Osteoblast (primary cell): ENCODE results near the gene SDC3. TPM values are rescaled to one million over a fixed set of nuclear protein-coding genes. Genes with fewer than 3 reads are reported as not detected.
"Not testable (repeated sequence)": the region's sequence is repeated elsewhere in the genome, so short reads cannot be mapped to it uniquely, and the experiment has no call there.

Experiments
- DNase-seq: peaks from one replicate; pipeline ENCODE4 v3.0.0; 2011; ENCODE audit warnings: low spot score, mixed read lengths; ENCODE audit not compliant: insufficient read length; ENCODE audit errors: missing footprints
- H2AFZ ChIP-seq: 2 replicates; pipeline ENCODE4 v1.6.0; 2011; ENCODE audit warnings: mild to moderate bottlenecking, low read length
- H3K27ac ChIP-seq: 2 replicates; pipeline ENCODE4 v1.5.1; 2011; ENCODE audit warnings: mild to moderate bottlenecking, low read depth, low read length, moderate library complexity
- H3K27me3 ChIP-seq: 2 replicates; pipeline ENCODE4 v1.6.0; 2012; ENCODE audit warnings: mild to moderate bottlenecking, control low read depth, inconsistent platforms, low read length, moderate library complexity; ENCODE audit not compliant: insufficient read depth
- H3K36me3 ChIP-seq: 2 replicates; pipeline ENCODE4 v1.5.1; 2011; ENCODE audit warnings: mild to moderate bottlenecking, low read length, control low read depth, moderate library complexity; ENCODE audit not compliant: insufficient read depth
- H3K4me1 ChIP-seq: 2 replicates; pipeline ENCODE4 v1.5.1; 2011; ENCODE audit warnings: mild to moderate bottlenecking, low read length, control low read depth, moderate library complexity; ENCODE audit not compliant: insufficient read depth
- H3K4me2 ChIP-seq: 2 replicates; pipeline ENCODE4 v1.6.0; 2011; ENCODE audit warnings: mild to moderate bottlenecking, low read length; ENCODE audit not compliant: insufficient read depth
- H3K4me3 ChIP-seq: fragments of 200-600 bp; sonication (generic); 3 replicates; pipeline ENCODE4 v1.5.1; 2012; ENCODE audit warnings: mild to moderate bottlenecking, low read length, inconsistent platforms; ENCODE audit not compliant: insufficient read depth
- H3K79me2 ChIP-seq: 2 replicates; pipeline ENCODE4 v1.6.0; 2012; ENCODE audit warnings: mild to moderate bottlenecking, low read length, control low read depth, inconsistent platforms; ENCODE audit not compliant: insufficient read depth
- H3K9me3 ChIP-seq: 2 replicates; pipeline ENCODE4 v1.5.1; 2011; ENCODE audit warnings: low read depth, low read length, control low read depth
- H4K20me1 ChIP-seq: 2 replicates; pipeline ENCODE4 v1.6.0; 2012; ENCODE audit warnings: mild to moderate bottlenecking, low read length, control low read depth; ENCODE audit not compliant: insufficient read depth
- total RNA-seq: library from RNA; depleted of rRNA; stranded (reverse); fragments of >200 nt; gene quantifications from 2 replicates; pipeline ENCODE4 v1.2.3, GENCODE V29; 2012
- TF ChIP-seq, protein P1 (sequence below): IDR thresholded peaks from 2 replicates; pipeline ENCODE4 v1.5.1; 2011; ENCODE audit warnings: mild to moderate bottlenecking, low read depth, low read length, moderate library complexity; ENCODE audit errors: extremely low read depth

SDC3 gene
- total RNA-seq, 1 donor, result 39.8 TPM

DNA sequence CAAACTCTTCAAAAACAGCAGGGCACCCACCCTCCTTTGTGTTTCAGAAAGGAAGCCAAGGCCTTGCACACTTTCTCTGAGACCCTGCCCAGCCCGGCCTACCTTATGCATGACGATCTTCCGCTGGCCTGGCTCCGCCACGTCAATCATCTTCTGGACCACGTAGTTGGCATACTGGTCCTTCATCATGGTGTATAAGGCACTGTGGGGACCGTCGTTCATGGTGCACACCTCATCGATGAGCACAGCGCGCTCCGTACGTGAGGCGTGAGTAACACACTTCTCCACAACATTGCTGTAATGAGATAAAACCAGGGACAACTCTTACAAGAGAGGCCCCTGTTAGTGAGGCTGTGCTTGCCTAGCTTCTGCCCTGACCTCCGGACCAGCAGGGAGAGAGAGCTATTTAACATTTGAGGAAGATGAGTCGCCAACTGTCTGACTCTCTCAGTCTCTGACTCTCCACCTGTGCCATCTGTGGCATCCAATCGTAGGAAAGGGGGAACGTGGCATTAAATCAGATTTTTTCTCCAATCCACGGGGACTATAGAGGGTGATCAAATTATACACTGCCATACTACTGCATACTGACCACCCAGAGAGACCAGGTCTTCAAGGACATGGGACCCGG, 28.1 kb upstream of the SDC3 start:
- no peak overlapping the region for H2AFZ ChIP-seq
- H3K9me3 ChIP-seq, result no peaks in the 10 kb centered on the region
- no peak overlapping the region for H3K4me3 ChIP-seq
- peaks cover 9% of the 10 kb centered on the region for H3K79me2 ChIP-seq
- DNase-seq, result no peak
- TF ChIP-seq, protein P1, sequence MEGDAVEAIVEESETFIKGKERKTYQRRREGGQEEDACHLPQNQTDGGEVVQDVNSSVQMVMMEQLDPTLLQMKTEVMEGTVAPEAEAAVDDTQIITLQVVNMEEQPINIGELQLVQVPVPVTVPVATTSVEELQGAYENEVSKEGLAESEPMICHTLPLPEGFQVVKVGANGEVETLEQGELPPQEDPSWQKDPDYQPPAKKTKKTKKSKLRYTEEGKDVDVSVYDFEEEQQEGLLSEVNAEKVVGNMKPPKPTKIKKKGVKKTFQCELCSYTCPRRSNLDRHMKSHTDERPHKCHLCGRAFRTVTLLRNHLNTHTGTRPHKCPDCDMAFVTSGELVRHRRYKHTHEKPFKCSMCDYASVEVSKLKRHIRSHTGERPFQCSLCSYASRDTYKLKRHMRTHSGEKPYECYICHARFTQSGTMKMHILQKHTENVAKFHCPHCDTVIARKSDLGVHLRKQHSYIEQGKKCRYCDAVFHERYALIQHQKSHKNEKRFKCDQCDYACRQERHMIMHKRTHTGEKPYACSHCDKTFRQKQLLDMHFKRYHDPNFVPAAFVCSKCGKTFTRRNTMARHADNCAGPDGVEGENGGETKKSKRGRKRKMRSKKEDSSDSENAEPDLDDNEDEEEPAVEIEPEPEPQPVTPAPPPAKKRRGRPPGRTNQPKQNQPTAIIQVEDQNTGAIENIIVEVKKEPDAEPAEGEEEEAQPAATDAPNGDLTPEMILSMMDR, result no peak
- H4K20me1 ChIP-seq, result peaks cover 14% of the 10 kb centered on the region
- no peak overlapping the region for H3K27ac ChIP-seq
- H3K36me3 ChIP-seq, result peaks cover 72% of the 10 kb centered on the region
- H3K4me1 ChIP-seq, result peaks cover 9% of the 10 kb centered on the region
- no peak overlapping the region for H3K4me2 ChIP-seq
- no peaks in the 10 kb centered on the region for H3K27me3 ChIP-seq

DNA sequence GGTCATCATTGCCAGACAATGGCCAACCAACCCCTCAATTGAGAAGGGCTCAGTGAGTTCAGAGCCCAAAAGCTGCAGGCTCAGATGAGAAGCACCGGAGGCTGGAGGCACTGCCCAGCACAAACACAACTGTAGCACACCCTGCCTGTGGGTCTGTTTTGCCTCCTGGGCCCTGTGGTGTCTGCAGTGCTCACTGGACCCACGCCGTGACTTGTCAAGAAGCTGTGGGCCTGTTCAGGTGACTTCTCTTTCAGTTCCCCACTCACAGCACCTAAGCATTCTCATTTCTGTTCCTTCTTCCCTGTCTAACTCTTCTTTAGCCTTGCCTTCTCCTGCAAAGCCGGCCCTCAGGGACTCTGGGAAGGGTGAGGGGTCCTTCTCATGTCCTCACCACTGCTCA, 27.2 kb upstream of the SDC3 start:
- H2AFZ ChIP-seq, H3K4me1 ChIP-seq, H3K4me2 ChIP-seq, H3K79me2 ChIP-seq, DNase-seq, H3K27ac ChIP-seq, H3K9me3 ChIP-seq, H3K27me3 ChIP-seq, H3K4me3 ChIP-seq: not testable (repeated sequence)
- Histone ChIP-seq H4K20me1 (peaks cover 17% of the 10 kb centered on the region), H3K36me3 (peaks cover 67% of the 10 kb centered on the region)

DNA sequence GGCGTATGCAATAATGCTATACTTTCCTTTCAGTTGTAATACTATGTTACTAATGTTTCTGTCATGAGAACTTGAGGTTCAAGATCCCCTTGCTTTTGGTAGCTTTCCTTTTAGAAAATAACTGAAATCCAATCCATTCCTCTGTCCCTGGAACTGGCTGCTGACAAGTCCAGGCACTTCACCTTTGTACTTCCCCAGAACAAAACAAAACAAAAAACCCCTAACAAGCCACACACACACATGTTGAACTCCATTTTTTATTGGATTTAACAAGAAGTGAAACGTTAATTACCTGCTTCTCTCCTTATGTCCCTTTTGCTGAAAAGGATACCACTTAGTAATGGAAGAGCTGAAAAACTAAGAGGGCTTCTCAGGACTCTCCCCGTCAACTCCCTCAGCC, 26.1 kb upstream of the SDC3 start:
- Histone ChIP-seq H3K4me2 (no peak overlapping the region), H3K4me3 (no peak overlapping the region), H3K4me1 (peaks cover 9% of the 10 kb centered on the region), H3K36me3 (peaks cover 62% of the 10 kb centered on the region), H4K20me1 (peaks cover 19% of the 10 kb centered on the region), H3K27me3 (no peaks in the 10 kb centered on the region), H3K9me3 (no peaks in the 10 kb centered on the region), H3K79me2 (peaks cover 6% of the 10 kb centered on the region), H2AFZ (no peak overlapping the region), H3K27ac (no peak overlapping the region)
- no peak for DNase-seq
- TF ChIP-seq, protein P1, result no peak

DNA sequence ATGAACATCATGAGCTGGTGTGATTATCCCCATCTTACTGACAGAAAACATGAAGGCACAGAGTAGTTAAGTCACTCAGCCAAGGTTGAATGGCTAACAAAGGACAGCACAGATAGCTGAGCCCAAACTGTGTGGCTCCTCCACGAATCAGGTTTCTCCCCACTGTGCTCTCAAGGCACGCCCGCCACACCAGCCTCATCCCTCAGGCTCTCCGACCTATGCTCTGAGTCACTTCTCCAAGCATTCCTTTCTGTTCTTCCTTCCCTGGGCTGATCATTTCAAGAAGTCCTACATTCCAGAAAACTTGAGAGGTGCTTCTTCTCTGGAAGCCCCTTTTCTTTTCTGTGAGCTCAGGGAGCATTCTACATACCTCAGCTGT, 25.3 kb upstream of the SDC3 start:
- Histone ChIP-seq H3K27ac (peak overlapping the region; percentile 28), H3K27me3 (no peaks in the 10 kb centered on the region), H3K79me2 (peaks cover 5% of the 10 kb centered on the region), H2AFZ (no peak overlapping the region), H3K9me3 (no peaks in the 10 kb centered on the region), H3K4me1 (peaks cover 9% of the 10 kb centered on the region), H3K36me3 (peaks cover 55% of the 10 kb centered on the region), H3K4me3 (no peak overlapping the region), H3K4me2 (no peak overlapping the region), H4K20me1 (peaks cover 19% of the 10 kb centered on the region)
- TF ChIP-seq, protein P1, result no peak
- DNase-seq, result peak; percentile 81
